ENCODE results near the gene CPEB2.

- TF ChIP-seq CTCF (IDR thresholded peaks at IDR 0.05 in 8 of 11, conservative IDR thresholded peaks at IDR 0.05 in 3 of 11) (no peak), POLR2A (IDR thresholded peaks at IDR 0.05) (no peak)
Observed at GRCh38 chr4:15007201-15007600, 4.9 kb downstream of the CPEB2 start.
